Caco-2 (cell line): Measurements from ENCODE around the gene MED8. TPM values are rescaled to one million over a fixed set of nuclear protein-coding genes. Genes with fewer than 3 reads are reported as not detected.

Source experiments
- BruUV-seq: library from RNA; stranded (reverse); fragments of 400-500 nt; replicated peaks from 2 replicates; lab custom pipeline; 2021; lab: Mats Ljungman, UMichigan
- CTCF ChIA-PET: fragments of 300-600 bp; sonication (Branson Sonifier 250); formaldehyde crosslinking; loops from one replicate; lab custom pipeline; 2022; ENCODE audit warnings: antibody characterized with exemption; lab: Charles Lee
- POLR2A ChIA-PET: fragments of 300-600 bp; sonication (Branson Sonifier 250); formaldehyde crosslinking; loops from one replicate; lab custom pipeline; 2022; ENCODE audit warnings: antibody characterized with exemption; lab: Charles Lee
- DNase-seq, 2 experiments: peaks; one replicate each; pipeline versions ENCODE4 v3.0.0 to v3.0.0-alpha.2; 2020 to 2022
- H3K27me3 ChIP-seq: replicated peaks from 2 replicates; pipeline ENCODE4 v1.6.0; 2011; ENCODE audit warnings: low read length; ENCODE audit not compliant: control insufficient read depth, insufficient read depth
- H3K36me3 ChIP-seq: 2 replicates; pipeline ENCODE4 v1.5.1; 2011; ENCODE audit warnings: low read length; ENCODE audit not compliant: control insufficient read depth, insufficient read depth
- H3K4me1 ChIP-seq: fragments of 250-450 bp; sonication (Bioruptor Pico); 2 replicates; pipeline ENCODE4 v1.5.1; 2020; ENCODE audit warnings: mild to moderate bottlenecking
- H3K4me3 ChIP-seq: 2 replicates; pipeline ENCODE4 v1.5.1; 2011; ENCODE audit warnings: low read depth, mild to moderate bottlenecking, control low read depth, low read length
- H3K9me3 ChIP-seq: fragments of 250-450 bp; sonication (Bioruptor Pico); 2 replicates; pipeline ENCODE4 v1.5.1; 2020; ENCODE audit warnings: mild to moderate bottlenecking, moderate library complexity
- H3K27ac Mint-ChIP-seq: one replicate; pipeline ENCODE4 v1.8.0; 2022; ENCODE audit warnings: mixed read lengths; ENCODE audit not compliant: unreplicated experiment
- H3K27me3 Mint-ChIP-seq: one replicate; pipeline ENCODE4 v1.8.0; 2022; ENCODE audit warnings: mixed read lengths; ENCODE audit not compliant: insufficient read depth, unreplicated experiment
- H3K36me3 Mint-ChIP-seq: one replicate; pipeline ENCODE4 v1.8.0; 2022; ENCODE audit warnings: mild to moderate bottlenecking, mixed read lengths; ENCODE audit not compliant: insufficient read depth, unreplicated experiment
- H3K4me1 Mint-ChIP-seq: one replicate; pipeline ENCODE4 v1.8.0; 2022; ENCODE audit warnings: low read depth, mixed read lengths; ENCODE audit not compliant: unreplicated experiment
- H3K4me3 Mint-ChIP-seq: one replicate; pipeline ENCODE4 v1.8.0; 2022; ENCODE audit warnings: mild to moderate bottlenecking, moderate library complexity, mixed read lengths; ENCODE audit not compliant: unreplicated experiment
- H3K9me3 Mint-ChIP-seq: one replicate; pipeline ENCODE4 v1.8.0; 2022; ENCODE audit warnings: mixed read lengths; ENCODE audit not compliant: unreplicated experiment
- intact Hi-C: fragments of 100-400 bp; cut with micrococcal nuclease; formaldehyde crosslinking; loops from one replicate; pipeline ENCODE4 v1.10.0; 2022; ENCODE audit not compliant: unreplicated experiment
- total RNA-seq: library from RNA; stranded (reverse); gene quantifications from 2 replicates; pipeline ENCODE4 v1.2.3, GENCODE V29; 2022
- TF ChIP-seq, protein P1 (sequence below), 2 experiments: fragments of 200-600 bp in 1 of 2; IDR thresholded peaks; 1 replicate in 1 of 2; 2 replicates in 1 of 2; pipeline versions ENCODE4 v1.5.1 to v1.8.0; 2011 to 2022; ENCODE audit warnings: antibody characterized with exemption in 1 of 2, control low read depth in 1 of 2, inconsistent platforms in 1 of 2, low read depth in 1 of 2, low read length in 1 of 2, mild to moderate bottlenecking in 1 of 2, moderate library complexity in 1 of 2; ENCODE audit not compliant: insufficient read depth in 1 of 2, severe bottlenecking in 1 of 2, unreplicated experiment in 1 of 2

Gene MED8
- total RNA-seq, 1 experiment from 2014 or later: 35.8 TPM

DNA sequence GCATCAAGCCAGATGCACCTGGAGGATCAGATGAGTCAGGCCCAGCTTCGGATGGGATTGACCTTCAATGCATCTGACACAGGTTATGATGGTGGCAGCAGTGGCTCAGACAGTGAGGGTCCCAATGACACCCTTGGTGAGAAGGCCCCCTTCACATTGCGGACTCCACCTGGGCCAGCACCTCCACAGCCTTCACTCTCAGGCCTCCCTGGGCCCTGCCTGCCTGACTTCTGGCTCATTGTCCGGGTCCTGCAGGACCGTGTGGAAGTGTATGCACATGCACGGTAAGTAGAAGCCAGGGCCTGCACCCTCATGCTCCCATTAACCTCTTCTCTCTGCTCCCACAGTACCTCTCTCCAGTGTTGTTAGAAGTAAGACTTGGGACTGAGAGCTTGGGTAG lies 43.3 kb upstream of the MED8 start:
- H3K4me3 Mint-ChIP-seq: no peak overlapping the region
- H3K9me3 Mint-ChIP-seq: no peaks in the 10 kb centered on the region
- BruUV-seq: no TSS peak
- H3K4me3 ChIP-seq: no peak overlapping the region
- TF ChIP-seq, protein P1, sequence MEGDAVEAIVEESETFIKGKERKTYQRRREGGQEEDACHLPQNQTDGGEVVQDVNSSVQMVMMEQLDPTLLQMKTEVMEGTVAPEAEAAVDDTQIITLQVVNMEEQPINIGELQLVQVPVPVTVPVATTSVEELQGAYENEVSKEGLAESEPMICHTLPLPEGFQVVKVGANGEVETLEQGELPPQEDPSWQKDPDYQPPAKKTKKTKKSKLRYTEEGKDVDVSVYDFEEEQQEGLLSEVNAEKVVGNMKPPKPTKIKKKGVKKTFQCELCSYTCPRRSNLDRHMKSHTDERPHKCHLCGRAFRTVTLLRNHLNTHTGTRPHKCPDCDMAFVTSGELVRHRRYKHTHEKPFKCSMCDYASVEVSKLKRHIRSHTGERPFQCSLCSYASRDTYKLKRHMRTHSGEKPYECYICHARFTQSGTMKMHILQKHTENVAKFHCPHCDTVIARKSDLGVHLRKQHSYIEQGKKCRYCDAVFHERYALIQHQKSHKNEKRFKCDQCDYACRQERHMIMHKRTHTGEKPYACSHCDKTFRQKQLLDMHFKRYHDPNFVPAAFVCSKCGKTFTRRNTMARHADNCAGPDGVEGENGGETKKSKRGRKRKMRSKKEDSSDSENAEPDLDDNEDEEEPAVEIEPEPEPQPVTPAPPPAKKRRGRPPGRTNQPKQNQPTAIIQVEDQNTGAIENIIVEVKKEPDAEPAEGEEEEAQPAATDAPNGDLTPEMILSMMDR (IDR thresholded peaks at IDR 0.05; ENCODE audit: insufficient read depth in 1 of 2, low read depth in 1 of 2, low read length in 1 of 2, severe bottlenecking in 1 of 2, unreplicated experiment in 1 of 2): no peak
- H3K27ac Mint-ChIP-seq: no peak overlapping the region
- no peak for DNase-seq
- H3K4me1 Mint-ChIP-seq: no peaks in the 10 kb centered on the region
- peaks cover 2% of the 10 kb centered on the region; the same call in 1 of the 2 replicates for H3K36me3 ChIP-seq
- no peaks in the 10 kb centered on the region for H3K27me3 ChIP-seq
- intact Hi-C loops: no loop called here
- POLR2A ChIA-PET: no interaction called here
- H3K27me3 Mint-ChIP-seq: no peaks in the 10 kb centered on the region
- H3K9me3 ChIP-seq: no peaks in the 10 kb centered on the region
- H3K4me1 ChIP-seq: no peaks in the 10 kb centered on the region
- CTCF ChIA-PET: no interaction called here
- H3K36me3 Mint-ChIP-seq: peaks cover 18% of the 10 kb centered on the region

DNA sequence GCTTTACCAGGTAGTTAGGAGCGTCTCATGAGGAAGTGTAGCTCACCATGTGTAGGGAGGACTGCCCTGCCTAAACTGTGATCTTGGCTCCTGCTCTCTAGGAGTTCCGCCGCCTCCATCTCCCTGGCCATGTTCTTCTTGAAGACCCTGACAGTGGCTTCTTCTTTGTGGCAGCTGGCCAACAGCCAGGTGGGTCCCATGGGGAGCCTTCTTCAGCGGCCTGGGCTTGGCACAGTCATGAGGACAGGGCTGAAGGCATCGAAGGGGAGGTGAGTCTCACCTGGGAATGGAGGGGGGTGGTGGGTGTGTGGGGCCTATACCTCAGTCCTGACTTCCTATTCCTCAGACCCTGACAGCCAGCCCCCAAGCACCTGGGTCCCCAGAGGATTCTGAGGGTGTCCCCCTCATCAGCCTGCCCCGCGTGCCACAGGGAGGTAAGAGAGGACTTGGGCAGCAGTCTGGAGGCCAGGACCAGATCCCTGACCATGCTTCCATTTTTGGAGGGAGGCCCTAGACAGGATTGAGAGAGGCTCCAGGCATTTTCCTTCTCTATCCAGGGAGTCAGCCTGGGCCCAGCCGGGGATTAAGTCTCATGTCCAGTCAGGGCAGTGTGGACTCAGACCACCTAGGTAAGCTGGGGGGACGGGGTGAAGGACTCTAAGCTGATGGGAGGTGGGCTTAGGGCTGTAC lies 42.7 kb upstream of the MED8 start:
- ChIA-PET CTCF (no interaction called here), POLR2A (no interaction called here)
- no peaks in the 10 kb centered on the region for H3K4me1 Mint-ChIP-seq

DNA sequence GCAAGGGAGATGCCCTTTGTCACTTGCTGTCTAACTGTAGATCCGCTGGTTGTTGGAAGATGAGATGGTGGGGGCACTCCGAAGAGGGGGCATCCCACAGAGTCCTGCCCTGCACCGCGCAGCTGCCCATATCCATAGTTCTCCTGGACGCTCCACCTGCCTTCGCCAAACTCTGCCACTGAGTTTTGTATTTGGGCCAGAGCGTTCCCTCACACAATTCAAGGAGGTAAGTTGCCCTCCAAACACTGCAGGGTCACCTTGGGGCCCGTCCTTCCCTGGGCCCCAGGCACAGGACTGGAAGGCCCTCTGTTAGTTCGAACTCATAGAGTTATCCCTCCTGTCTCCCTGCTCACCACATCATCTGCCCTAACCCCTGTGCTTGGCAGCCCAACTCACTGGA lies 42.1 kb upstream of the MED8 start:
- no peaks in the 10 kb centered on the region for H3K4me1 ChIP-seq
- H3K27me3 ChIP-seq: no peaks in the 10 kb centered on the region
- Mint-ChIP-seq H3K4me1 (no peaks in the 10 kb centered on the region), H3K4me3 (no peak overlapping the region), H3K36me3 (peaks cover 18% of the 10 kb centered on the region), H3K27me3 (no peaks in the 10 kb centered on the region), H3K9me3 (no peaks in the 10 kb centered on the region), H3K27ac (no peak overlapping the region)
- no peaks in the 10 kb centered on the region for H3K9me3 ChIP-seq
- no peak for DNase-seq
- ChIA-PET CTCF (no interaction called here), POLR2A (no interaction called here)
- TF ChIP-seq, protein P1 (IDR thresholded peaks at IDR 0.05; ENCODE audit: insufficient read depth in 1 of 2, low read depth in 1 of 2, low read length in 1 of 2, severe bottlenecking in 1 of 2, unreplicated experiment in 1 of 2): no peak
- H3K36me3 ChIP-seq: peaks cover 2% of the 10 kb centered on the region; the same call in 1 of the 2 replicates
- BruUV-seq: no TSS peak
- intact Hi-C loops: no loop called here
- no peak overlapping the region for H3K4me3 ChIP-seq

More for the DNA sequence above, 42.7 kb upstream of the MED8 start:
- no peaks in the 10 kb centered on the region for H3K27me3 ChIP-seq
- Mint-ChIP-seq H3K27ac (no peak overlapping the region), H3K36me3 (peaks cover 18% of the 10 kb centered on the region), H3K4me3 (no peak overlapping the region), H3K9me3 (no peaks in the 10 kb centered on the region), H3K27me3 (no peaks in the 10 kb centered on the region)
- BruUV-seq: no TSS peak
- H3K9me3 ChIP-seq: no peaks in the 10 kb centered on the region
- no peak overlapping the region for H3K4me3 ChIP-seq
- intact Hi-C loops: no loop called here
- H3K36me3 ChIP-seq: peaks cover 2% of the 10 kb centered on the region; the same call in 1 of the 2 replicates
- DNase-seq: no peak
- H3K4me1 ChIP-seq: no peaks in the 10 kb centered on the region
- TF ChIP-seq, protein P1 (IDR thresholded peaks at IDR 0.05; ENCODE audit: insufficient read depth in 1 of 2, low read depth in 1 of 2, low read length in 1 of 2, severe bottlenecking in 1 of 2, unreplicated experiment in 1 of 2): no peak
